Measurements from ENCODE around the gene PITPNC1. TPM values are rescaled to one million over a fixed set of nuclear protein-coding genes. Genes with fewer than 3 reads are reported as not detected.
A peak's percentile ranks its signal among the peaks of the same experiment; 100 is the strongest.
"Not testable (repeated sequence)": the region's sequence is repeated elsewhere in the genome, so short reads cannot be mapped to it uniquely, and the experiment has no call there.

The PITPNC1 gene
- total RNA-seq, 2 donors from 2014 or later: 12.5 to 18.1 TPM

DNA sequence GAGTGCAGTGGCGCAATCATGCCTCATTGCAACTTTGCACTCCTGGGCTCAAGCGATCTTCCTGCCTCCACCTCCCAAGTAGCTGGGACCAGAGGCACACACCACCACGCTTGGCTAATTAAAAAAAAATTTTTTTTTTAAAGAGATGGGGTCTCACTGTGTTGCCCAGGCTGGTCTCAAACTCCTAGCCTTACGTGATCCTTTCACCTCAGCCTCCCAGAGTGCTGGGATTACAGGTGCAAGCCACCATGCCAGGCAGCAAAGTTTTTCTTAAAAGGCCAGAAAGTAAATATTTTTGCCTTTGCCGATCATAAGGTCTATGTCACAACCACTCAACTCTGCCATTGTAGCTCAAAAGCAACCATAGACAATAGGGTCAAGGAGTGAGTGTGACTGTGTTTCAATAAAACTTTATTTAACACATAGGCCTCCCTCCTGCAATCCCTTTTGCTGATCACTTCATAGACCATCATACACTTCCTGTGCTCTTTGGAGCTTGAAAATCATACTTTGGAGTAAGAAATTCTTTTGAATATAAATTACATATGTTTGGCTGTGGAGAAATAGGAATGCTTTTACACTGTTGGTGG is 48.6 kb downstream of the PITPNC1 start:
- H3K27me3 ChIP-seq: no peaks in the 10 kb centered on the region
- no peaks in the 10 kb centered on the region for H3K36me3 ChIP-seq
- no peaks in the 10 kb centered on the region for H3K9me3 ChIP-seq

DNA sequence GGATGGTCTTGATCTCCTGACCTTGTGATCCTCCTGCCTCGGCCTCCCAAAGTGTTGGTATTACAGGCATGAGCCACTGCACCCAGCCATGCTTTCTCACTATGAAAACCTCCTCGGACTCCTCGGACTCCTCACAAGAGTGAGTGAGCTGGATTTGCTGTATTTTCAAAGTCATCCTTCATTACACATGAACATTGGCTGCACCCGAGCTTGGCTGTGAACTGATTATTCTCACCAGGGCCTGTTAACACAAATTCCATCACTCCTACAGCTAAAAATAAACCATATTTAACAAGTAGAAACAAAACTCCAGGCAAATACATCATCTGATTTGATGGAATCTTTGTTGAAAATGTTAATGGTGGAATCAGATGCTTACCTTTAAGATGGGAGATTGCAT is 50.3 kb downstream of the PITPNC1 start:
- no peaks in the 10 kb centered on the region for H3K36me3 ChIP-seq
- H3K4me3 ChIP-seq: no peak overlapping the region
- peak overlapping the region; percentile 35 to 62 for H3K27ac ChIP-seq
- DNase-seq (ENCODE audit: low spot score): no peak
- no peaks in the 10 kb centered on the region for H3K9me3 ChIP-seq
- TF ChIP-seq, protein P1, sequence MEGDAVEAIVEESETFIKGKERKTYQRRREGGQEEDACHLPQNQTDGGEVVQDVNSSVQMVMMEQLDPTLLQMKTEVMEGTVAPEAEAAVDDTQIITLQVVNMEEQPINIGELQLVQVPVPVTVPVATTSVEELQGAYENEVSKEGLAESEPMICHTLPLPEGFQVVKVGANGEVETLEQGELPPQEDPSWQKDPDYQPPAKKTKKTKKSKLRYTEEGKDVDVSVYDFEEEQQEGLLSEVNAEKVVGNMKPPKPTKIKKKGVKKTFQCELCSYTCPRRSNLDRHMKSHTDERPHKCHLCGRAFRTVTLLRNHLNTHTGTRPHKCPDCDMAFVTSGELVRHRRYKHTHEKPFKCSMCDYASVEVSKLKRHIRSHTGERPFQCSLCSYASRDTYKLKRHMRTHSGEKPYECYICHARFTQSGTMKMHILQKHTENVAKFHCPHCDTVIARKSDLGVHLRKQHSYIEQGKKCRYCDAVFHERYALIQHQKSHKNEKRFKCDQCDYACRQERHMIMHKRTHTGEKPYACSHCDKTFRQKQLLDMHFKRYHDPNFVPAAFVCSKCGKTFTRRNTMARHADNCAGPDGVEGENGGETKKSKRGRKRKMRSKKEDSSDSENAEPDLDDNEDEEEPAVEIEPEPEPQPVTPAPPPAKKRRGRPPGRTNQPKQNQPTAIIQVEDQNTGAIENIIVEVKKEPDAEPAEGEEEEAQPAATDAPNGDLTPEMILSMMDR (IDR thresholded peaks at IDR 0.05): no peak
- no peaks in the 10 kb centered on the region for H3K27me3 ChIP-seq
- H3K4me1 ChIP-seq: peaks cover 0 to 12% of the 10 kb centered on the region in 2 donors

More for the DNA sequence above, 48.6 kb downstream of the PITPNC1 start:
- H3K4me1 ChIP-seq: peaks cover 0 to 7% of the 10 kb centered on the region in 2 donors
- H3K4me3 ChIP-seq: no peak overlapping the region
- TF ChIP-seq, protein P1 (IDR thresholded peaks at IDR 0.05): no peak
- DNase-seq (ENCODE audit: low spot score): no peak
- H3K27ac ChIP-seq: no peak overlapping the region

DNA sequence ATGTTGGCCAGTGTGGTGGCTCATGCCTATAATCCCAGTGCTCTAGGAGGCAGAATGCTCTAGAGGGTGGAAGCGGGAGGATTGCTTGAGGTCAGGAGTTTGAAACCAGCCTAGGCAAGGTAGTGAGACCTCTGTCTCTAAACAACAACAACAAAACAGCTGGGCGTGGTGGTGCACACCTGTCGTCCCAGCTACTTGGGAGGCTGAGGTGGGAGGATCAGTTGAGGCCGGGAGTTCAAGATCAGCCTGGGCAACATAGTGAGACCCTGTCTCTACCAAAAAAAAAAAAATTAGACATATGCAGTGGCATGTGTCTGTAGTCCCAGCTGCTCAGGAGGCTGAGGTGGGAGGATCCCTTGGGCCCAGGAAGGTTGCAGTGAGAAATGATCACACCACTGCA is 53.4 kb downstream of the PITPNC1 start:
- not testable (repeated sequence) for DNase-seq (ENCODE audit: low spot score); H3K9me3 ChIP-seq; H3K4me3 ChIP-seq; H3K27ac ChIP-seq; H3K27me3 ChIP-seq; H3K36me3 ChIP-seq
- peaks cover 0 to 40% of the 10 kb centered on the region in 2 donors for H3K4me1 ChIP-seq

DNA sequence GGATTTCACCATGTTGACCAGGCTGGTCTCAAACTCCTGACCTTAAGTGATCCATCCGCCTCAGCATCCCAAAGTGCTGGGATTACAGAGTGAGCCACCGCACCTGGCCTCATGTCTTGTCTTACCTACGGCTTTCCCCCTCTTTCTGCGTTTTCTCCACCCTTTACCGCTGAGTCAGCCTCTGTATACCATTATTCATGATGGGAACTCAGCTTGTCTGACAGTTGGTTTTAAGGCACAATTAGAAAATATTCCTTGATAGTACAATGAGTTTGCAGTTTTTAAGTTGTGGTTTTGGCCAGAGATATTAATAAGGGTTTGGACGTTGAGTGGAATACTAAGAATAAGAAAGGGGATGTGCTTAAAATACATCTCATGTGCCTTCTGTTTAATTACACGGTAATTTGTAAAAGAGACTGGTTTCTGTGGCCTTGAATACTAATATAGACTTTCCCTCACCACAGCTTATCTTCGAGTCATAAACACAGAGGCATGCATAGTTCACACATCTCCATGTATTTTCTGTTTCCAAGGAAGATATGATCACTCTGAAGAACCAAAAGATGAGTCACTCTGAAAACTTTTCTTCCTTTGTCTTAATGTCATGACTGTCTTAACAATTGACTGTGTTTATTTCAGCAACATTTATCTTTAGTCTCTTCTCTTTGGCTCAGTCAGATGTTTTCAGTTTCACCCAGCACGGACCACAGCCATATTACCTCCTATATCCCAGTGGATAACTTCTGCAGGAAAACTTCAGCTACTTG is 54.4 kb downstream of the PITPNC1 start:
- Histone ChIP-seq H3K4me1 (peaks cover 0 to 46% of the 10 kb centered on the region in 2 donors), H3K4me3 (no peak overlapping the region), H3K27ac (peak overlapping the region; percentile 65 to 71), H3K9me3 (no peaks in the 10 kb centered on the region), H3K27me3 (no peaks in the 10 kb centered on the region), H3K36me3 (no peaks in the 10 kb centered on the region)
- no peak for DNase-seq (ENCODE audit: low spot score)
- TF ChIP-seq, protein P1 (IDR thresholded peaks at IDR 0.05): no peak

DNA sequence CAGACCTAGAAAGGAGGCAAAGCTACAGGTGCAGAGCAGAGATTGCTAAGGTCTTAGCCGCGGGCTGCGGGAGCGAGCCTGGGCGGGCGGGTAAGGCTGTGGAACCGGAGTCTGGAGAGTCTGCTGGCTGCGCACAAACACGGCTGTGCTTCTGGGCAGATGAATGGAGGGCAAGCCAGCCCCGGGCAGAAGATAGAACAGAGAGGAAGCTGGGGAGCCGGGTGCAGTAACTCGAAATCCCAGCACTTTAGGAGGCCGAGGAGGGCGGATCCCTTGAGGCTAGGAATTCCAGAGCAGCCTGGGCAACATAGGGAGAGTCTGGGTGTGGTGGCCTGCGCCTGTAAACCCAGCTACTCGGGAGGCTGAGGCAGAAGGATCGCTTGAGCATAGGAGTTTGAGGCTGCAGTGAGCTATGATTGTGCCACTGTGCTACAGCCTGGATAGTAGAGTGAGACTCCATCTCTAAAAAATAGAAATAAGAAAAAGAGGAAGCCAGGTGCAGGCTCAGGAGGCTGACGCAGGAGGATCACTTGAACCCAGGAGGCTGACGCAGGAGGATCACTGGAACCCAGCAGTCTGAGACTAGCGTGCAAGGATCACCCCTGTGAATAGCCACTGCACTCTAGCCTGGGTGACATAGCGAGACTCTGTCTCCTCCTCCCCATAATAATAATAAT is 56.3 kb downstream of the PITPNC1 start:
- no peak overlapping the region for H3K4me3 ChIP-seq
- peaks cover 0 to 54% of the 10 kb centered on the region in 2 donors for H3K4me1 ChIP-seq
- no peaks in the 10 kb centered on the region for H3K36me3 ChIP-seq
- DNase-seq (ENCODE audit: low spot score): no peak
- TF ChIP-seq, protein P1 (IDR thresholded peaks at IDR 0.05): no peak
- H3K27me3 ChIP-seq: no peaks in the 10 kb centered on the region
- H3K27ac ChIP-seq: peak overlapping the region; percentile 62 to 63
- no peaks in the 10 kb centered on the region for H3K9me3 ChIP-seq

DNA sequence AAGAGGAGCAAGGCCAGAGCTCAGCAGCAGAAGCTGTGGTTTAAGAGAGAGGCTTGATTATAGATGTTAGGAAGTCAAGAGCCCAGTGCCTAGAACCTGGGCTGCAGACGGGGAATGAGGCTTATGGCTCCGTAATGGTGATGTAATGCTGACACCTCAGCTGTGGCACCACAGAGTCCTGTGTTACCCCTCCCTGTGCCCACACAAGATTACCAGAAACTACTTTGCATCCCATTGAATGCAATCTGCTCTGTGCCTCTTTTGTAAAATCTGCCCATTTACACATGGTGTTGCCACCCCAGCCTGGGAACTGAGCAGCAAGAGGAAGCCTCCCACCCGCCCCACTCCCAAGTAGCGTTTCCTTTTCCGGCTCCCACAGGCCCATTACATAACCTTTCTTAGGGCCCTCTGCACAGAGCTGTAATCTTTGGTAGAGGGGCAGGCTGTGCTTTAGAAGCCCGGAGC is 57.0 kb downstream of the PITPNC1 start:
- H3K4me1 ChIP-seq: peaks cover 0 to 54% of the 10 kb centered on the region in 2 donors
- peak overlapping the region; percentile 62 to 63 for H3K27ac ChIP-seq
- H3K36me3 ChIP-seq: no peaks in the 10 kb centered on the region
- H3K27me3 ChIP-seq: no peaks in the 10 kb centered on the region
- TF ChIP-seq, protein P1 (IDR thresholded peaks at IDR 0.05): no peak
- no peaks in the 10 kb centered on the region for H3K9me3 ChIP-seq
- peak; percentile 69 for DNase-seq (ENCODE audit: low spot score)
- no peak overlapping the region for H3K4me3 ChIP-seq

Data from right atrium auricular region (tissue), 2 donors.